Memory B cell (primary cell): ENCODE measurements around the gene ARID3A.

Experiments used
- ATAC-seq: fragments of 150-1000 bp; cut with Tn5 transposase; 2 replicates; pipeline ENCODE4 v1.10.0; 2021; ENCODE audit warnings: low read depth, mild to moderate bottlenecking, moderate library complexity
- DNase-seq, 2 donors: peaks; one replicate each; pipeline ENCODE4 v3.0.0; 2022; ENCODE audit warnings: low spot score in 2 of 2
- H3K27ac Mint-ChIP-seq: one replicate; pipeline ENCODE4 v1.8.0; 2022; ENCODE audit warnings: mild to moderate bottlenecking, moderate library complexity, mixed read lengths
- H3K27me3 Mint-ChIP-seq: one replicate; pipeline ENCODE4 v1.8.0; 2022; ENCODE audit warnings: mixed read lengths
- H3K36me3 Mint-ChIP-seq: one replicate; pipeline ENCODE4 v1.8.0; 2022; ENCODE audit warnings: mild to moderate bottlenecking, mixed read lengths
- H3K4me1 Mint-ChIP-seq: one replicate; pipeline ENCODE4 v1.8.0; 2022; ENCODE audit warnings: mixed read lengths
- H3K4me3 Mint-ChIP-seq: one replicate; pipeline ENCODE4 v1.8.0; 2022; ENCODE audit warnings: mild to moderate bottlenecking, moderate library complexity, mixed read lengths
- H3K9me3 Mint-ChIP-seq: one replicate; pipeline ENCODE4 v1.8.0; 2022; ENCODE audit warnings: mixed read lengths

The ARID3A gene

DNA sequence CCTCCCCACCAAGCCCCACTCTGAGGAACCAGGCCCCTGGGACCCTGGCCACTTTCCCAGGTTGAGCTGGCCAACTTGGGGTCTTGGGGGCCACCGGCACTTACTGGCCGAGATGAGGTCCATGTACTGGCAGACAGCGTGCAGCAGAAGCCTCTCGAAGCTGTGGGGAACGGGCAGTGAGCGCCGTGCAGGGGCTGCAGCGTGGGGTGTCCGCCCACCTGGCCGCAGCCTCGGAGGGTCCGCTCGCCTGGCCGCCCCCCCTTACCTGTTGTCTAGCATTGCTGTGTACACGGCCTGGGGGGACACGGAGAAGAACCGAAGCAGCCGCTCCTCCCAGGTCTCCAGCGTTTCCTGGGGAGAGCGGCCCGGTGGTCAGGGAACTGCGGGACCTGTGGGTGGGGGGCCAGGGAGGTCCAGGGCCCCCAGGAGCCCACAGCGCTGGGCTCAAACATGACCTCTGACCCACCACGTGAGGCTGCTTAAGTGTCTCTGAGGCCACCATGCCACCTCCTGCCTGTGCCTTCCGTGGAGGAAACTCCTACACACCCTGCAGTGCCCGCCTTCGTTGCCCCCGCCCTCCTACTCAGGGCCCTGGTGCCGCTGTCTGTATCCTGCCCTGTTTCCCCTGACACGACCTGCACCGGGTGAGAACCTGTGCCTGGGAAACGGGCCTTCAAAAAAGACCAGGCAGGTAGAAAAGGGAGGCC lies 26.3 kb upstream of the ARID3A start:
- DNase-seq, result no peak
- H3K36me3 Mint-ChIP-seq, result peaks cover 19% of the 10 kb centered on the region
- H3K27me3 Mint-ChIP-seq, result no peaks in the 10 kb centered on the region
- H3K9me3 Mint-ChIP-seq, result no peaks in the 10 kb centered on the region
- H3K4me3 Mint-ChIP-seq, result no peak overlapping the region
- peak overlapping the region; percentile 94 for H3K27ac Mint-ChIP-seq
- peaks cover 10% of the 10 kb centered on the region for H3K4me1 Mint-ChIP-seq
- ATAC-seq, result no peak

DNA sequence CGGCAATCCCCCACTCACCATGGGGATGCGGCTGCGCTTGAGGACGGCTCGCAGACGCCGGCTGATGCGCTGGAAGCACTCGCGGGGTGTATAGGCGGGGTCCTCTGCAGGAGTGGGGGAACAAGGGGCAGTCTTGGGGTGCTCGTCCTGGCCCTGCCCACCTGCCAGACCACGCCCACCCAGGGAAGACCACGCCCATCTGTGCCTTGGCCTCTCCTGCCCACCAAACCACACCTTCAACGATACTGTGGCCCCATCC lies 25.9 kb upstream of the ARID3A start:
- peaks cover 10% of the 10 kb centered on the region for H3K4me1 Mint-ChIP-seq
- H3K4me3 Mint-ChIP-seq, result no peak overlapping the region
- no peaks in the 10 kb centered on the region for H3K9me3 Mint-ChIP-seq
- H3K36me3 Mint-ChIP-seq, result peaks cover 20% of the 10 kb centered on the region
- ATAC-seq (no peak), DNase-seq (no peak)
- peak overlapping the region; percentile 73 for H3K27ac Mint-ChIP-seq
- H3K27me3 Mint-ChIP-seq, result no peaks in the 10 kb centered on the region

DNA sequence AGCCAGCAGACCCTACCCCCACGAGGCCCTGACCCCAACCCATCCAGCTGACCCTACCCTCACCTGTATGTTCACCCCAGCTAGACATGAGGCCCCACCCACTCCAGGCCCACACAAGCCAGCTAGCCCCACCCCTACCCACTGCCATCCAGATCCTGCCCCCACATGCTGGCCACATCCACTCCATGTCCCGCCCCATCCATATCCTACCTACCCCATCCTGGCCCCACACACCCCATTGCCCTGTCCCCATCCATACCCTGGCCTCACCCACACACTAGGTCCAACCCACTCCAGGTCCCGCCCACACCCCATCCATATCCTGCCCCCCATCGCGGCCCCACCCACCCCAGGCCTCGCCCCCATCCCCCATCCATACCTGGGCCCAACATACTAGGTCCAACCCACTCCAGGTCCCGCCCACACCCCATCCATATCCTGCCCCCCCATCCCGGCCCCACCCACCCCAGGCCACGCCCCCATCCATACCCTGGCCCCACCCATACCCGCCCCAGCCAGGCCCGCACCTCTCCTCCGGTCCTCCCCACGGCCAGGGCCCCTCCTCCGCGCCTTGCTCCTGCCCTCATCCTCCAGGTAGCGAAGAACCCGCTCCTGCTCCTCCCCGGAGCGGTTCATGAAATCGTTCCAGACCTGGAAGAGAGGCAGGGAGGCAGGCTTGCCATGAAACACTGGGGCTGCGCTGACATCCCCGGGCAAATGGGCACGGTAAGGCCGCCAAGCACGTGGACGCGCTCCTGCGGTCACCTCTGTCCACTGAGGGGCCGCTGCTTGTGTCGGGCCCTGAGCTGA lies 25.3 kb upstream of the ARID3A start:
- ATAC-seq (peak; percentile 28), DNase-seq (no peak)
- Mint-ChIP-seq H3K4me1 (peaks cover 10% of the 10 kb centered on the region), H3K9me3 (no peaks in the 10 kb centered on the region), H3K27ac (peak overlapping the region; percentile 73), H3K4me3 (no peak overlapping the region), H3K27me3 (no peaks in the 10 kb centered on the region), H3K36me3 (peaks cover 20% of the 10 kb centered on the region)

DNA sequence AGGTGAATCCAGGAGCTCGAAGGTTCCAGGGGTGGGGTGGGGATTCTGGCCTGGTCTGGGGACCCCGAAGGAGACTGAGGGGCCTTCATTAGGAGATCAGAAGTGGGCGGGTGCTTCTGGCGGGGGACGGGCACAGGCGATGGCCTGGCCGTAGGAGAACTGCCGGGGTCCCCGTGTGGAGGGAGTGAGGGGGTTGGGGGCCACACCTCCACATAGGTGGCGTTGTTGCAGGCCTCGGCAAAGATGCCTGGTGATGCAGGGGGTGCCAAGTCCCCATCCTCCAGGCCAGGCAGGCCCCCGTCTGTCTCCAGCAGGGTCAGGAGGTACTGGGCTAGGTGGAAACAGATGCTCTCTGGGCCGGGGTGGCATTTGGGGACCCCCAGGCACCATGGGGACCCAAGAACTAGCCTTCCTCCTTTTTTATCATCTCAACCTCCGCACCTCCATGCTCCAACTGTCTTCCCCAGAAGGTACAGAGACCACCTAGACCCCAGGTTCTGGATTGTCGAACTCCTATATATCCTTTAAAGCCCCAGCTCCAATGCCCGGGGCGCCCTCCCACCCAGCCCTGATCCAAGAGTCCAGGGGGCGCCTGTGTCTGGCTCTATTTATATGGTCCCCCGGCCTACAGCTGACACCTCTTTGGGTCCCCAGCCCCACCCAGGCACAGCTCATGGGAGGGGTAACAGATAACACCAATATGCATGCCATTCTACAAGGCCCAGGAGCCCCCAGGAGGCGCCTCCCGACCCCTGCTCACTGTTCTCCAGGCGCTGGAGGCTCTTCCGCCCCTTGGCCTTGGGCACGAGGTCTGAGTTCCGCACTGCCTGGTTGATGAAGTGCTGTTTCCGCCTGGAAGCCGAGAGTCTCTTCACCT lies 24.4 kb upstream of the ARID3A start:
- Mint-ChIP-seq H3K4me1 (peaks cover 10% of the 10 kb centered on the region), H3K27me3 (no peaks in the 10 kb centered on the region), H3K27ac (no peak overlapping the region), H3K4me3 (no peak overlapping the region), H3K9me3 (no peaks in the 10 kb centered on the region), H3K36me3 (peaks cover 18% of the 10 kb centered on the region)
- DNase-seq (no peak), ATAC-seq (no peak)

DNA sequence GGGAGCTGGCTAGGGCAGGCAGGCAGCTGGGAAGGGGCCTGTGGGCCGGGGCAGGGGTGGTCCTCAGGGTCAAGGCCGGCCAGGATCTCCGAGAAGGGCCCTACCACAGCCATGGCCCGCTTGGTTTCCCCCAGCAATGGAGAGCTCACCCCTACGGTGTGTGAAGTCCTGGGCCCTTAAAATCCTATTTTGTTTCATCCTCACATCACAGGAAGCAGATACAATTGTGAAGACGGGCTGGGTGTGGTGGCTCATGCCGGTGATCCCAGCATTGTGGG lies 23.8 kb upstream of the ARID3A start:
- ATAC-seq (no peak), DNase-seq (no peak)
- Mint-ChIP-seq H3K36me3 (peaks cover 16% of the 10 kb centered on the region), H3K4me1 (peaks cover 13% of the 10 kb centered on the region), H3K27me3 (no peaks in the 10 kb centered on the region), H3K27ac (no peak overlapping the region), H3K9me3 (no peaks in the 10 kb centered on the region), H3K4me3 (no peak overlapping the region)

DNA sequence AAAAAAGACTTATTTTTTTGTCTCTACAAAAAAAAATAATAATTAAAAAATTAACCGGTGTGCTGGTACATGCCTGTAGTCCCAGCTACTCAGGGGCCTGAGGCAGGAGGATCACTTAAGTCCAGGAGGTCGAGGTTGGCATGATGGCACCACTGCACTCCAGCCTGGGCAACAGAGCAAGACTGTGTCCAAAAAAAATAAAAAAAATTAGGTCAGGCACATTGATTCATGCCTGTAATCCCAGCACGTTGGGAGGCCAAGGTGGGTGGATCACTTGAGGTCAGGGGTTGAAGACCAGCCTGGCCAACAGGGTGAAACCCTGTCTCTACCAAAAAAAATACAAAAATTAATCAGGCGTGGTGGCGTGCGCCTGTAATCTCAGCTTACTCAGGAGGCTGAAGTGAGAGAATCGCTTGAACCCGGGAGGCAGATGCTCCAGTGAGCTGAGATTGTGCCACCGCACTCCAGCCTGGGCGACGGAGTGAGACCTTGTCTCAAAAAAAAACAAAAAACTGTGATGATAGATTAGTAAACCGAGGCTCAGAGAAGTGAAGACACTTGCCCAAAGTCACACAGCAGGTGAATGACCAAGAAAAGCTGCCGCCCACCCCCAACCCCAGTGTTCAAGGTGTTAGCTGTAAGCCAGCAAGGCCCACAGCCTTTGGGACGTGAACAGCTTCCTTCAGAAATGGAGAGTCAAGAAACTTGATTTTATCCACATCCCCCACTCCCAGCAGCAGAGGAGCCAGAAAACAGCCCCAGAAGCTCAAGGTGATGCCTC lies 23.2 kb upstream of the ARID3A start:
- H3K4me3 Mint-ChIP-seq, result no peak overlapping the region
- ATAC-seq, result no peak
- H3K9me3 Mint-ChIP-seq, result no peaks in the 10 kb centered on the region
- no peaks in the 10 kb centered on the region for H3K27me3 Mint-ChIP-seq
- no peak for DNase-seq
- peaks cover 16% of the 10 kb centered on the region for H3K36me3 Mint-ChIP-seq
- H3K4me1 Mint-ChIP-seq, result peaks cover 19% of the 10 kb centered on the region
- no peak overlapping the region for H3K27ac Mint-ChIP-seq

DNA sequence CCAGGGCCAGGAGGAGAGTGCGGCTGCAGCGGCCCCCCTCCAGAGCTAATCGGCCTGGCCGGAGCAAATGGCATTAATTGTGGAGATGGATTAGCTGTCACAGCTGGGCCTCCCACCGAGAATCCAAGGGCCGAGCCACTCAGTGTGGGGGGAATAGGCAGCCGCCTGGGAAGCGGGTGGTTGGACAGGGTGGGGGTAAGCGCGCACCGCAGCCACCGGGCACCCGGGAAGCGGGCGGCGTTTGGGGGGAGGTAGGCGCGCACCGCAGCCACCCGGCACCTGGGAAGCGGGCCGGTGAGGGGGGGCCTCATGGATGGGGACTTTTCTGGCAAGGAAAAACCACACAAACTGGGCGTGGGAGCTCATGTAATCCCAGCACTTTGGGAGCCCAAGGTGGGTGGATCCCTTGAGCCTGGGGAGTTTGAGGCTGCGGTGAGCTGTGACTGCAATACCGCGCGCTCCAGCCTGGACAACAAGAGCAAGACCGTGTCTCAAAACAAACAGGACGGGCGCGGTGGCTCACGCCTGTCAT lies 22.5 kb upstream of the ARID3A start:
- peaks cover 16% of the 10 kb centered on the region for H3K36me3 Mint-ChIP-seq
- H3K9me3 Mint-ChIP-seq, result no peaks in the 10 kb centered on the region
- H3K27ac Mint-ChIP-seq, result no peak overlapping the region
- no peak for ATAC-seq
- DNase-seq, result no peak
- H3K27me3 Mint-ChIP-seq, result no peaks in the 10 kb centered on the region
- no peak overlapping the region for H3K4me3 Mint-ChIP-seq
- H3K4me1 Mint-ChIP-seq, result peaks cover 19% of the 10 kb centered on the region

DNA sequence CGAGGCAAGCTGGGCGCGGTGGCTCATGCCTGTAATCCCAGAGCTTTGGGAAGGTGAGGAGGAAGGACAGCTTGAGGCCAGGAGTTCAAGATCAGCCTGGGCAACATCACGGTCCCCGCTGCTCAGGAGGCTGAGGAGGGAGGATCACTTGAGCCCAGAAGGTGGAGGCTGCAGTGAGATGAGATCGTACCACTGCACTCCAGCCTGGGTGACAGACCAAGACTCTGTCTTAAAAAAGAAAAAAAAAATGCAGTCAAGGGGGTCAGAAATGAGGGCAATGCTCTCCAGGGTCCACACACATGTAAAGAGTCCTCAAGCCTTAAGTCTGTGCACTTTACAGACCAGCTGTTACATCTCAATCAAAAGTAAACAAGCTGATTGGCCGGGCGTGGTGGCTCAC lies 21.3 kb upstream of the ARID3A start:
- DNase-seq (no peak), ATAC-seq (no peak)
- peak overlapping the region; percentile 100 for H3K27ac Mint-ChIP-seq
- H3K4me1 Mint-ChIP-seq, result peaks cover 21% of the 10 kb centered on the region
- peaks cover 15% of the 10 kb centered on the region for H3K36me3 Mint-ChIP-seq
- no peaks in the 10 kb centered on the region for H3K27me3 Mint-ChIP-seq
- H3K9me3 Mint-ChIP-seq, result no peaks in the 10 kb centered on the region
- no peak overlapping the region for H3K4me3 Mint-ChIP-seq

DNA sequence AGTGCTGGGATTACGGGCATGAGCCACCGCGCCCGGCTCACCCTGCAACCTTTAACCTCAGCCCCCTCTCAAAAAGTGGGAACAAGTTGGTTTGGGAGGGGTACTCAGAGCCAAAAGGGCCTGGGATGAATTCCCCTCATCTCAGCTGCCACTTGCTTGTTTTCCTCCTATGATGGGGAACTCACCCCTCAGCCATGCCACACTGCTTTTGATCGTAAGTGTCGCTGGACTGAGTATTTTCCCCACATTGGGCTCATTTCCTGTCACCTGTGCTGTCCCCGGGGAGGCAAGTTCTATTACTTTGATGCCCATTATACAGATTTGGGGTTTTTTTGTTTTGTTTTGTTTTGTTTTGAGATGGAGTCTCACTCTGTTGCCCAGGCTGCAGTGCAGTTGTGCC lies 19.4 kb upstream of the ARID3A start:
- Mint-ChIP-seq H3K4me1 (peaks cover 19% of the 10 kb centered on the region), H3K4me3 (peak overlapping the region; percentile 82)

DNA sequence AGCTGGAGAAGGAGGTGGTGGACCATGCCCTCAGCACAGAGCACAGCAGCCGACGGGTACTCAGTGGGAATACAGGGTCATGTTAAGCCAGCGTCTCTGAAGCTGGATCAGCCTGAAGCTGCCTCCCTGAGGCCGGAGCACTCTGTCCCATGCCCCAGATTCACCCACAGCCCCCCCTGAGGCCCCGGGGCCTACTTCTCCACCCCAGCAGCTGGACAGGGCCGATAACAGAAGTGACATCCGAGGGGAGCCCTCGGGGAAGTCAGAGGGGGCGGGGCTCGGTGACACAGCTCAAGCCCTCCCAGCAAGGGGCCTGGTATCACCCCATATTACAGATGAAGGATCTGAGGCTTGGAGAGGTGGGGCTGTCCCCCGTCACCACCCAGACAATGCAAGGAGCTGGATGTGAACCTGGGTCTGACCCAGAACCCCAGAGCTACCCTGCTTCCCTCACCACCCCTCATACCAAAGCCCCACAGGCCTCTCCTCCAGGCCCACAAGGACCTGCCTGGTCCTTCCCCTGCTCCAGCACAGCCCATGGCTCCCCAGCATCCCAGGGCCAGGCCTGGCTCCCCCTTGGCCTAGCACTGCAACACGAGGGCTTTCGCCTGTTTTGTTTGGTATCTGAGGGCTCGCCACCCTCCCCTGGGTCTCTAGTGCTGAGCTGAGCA lies 18.5 kb upstream of the ARID3A start:
- peak; percentile 69 to 74 for DNase-seq
- peaks cover 15% of the 10 kb centered on the region for H3K36me3 Mint-ChIP-seq
- H3K9me3 Mint-ChIP-seq, result no peaks in the 10 kb centered on the region
- ATAC-seq, result peak; percentile 42
- peak overlapping the region; percentile 82 for H3K4me3 Mint-ChIP-seq
- H3K27ac Mint-ChIP-seq, result peak overlapping the region; percentile 100
- H3K4me1 Mint-ChIP-seq, result peaks cover 19% of the 10 kb centered on the region
- H3K27me3 Mint-ChIP-seq, result no peaks in the 10 kb centered on the region

More for the DNA sequence above, 19.4 kb upstream of the ARID3A start:
- H3K27me3 Mint-ChIP-seq, result no peaks in the 10 kb centered on the region
- DNase-seq (peak in 1 of 2 donors; percentile 52), ATAC-seq (peak; percentile 21)
- H3K27ac Mint-ChIP-seq, result peak overlapping the region; percentile 100
- H3K9me3 Mint-ChIP-seq, result no peaks in the 10 kb centered on the region
- H3K36me3 Mint-ChIP-seq, result peaks cover 15% of the 10 kb centered on the region

DNA sequence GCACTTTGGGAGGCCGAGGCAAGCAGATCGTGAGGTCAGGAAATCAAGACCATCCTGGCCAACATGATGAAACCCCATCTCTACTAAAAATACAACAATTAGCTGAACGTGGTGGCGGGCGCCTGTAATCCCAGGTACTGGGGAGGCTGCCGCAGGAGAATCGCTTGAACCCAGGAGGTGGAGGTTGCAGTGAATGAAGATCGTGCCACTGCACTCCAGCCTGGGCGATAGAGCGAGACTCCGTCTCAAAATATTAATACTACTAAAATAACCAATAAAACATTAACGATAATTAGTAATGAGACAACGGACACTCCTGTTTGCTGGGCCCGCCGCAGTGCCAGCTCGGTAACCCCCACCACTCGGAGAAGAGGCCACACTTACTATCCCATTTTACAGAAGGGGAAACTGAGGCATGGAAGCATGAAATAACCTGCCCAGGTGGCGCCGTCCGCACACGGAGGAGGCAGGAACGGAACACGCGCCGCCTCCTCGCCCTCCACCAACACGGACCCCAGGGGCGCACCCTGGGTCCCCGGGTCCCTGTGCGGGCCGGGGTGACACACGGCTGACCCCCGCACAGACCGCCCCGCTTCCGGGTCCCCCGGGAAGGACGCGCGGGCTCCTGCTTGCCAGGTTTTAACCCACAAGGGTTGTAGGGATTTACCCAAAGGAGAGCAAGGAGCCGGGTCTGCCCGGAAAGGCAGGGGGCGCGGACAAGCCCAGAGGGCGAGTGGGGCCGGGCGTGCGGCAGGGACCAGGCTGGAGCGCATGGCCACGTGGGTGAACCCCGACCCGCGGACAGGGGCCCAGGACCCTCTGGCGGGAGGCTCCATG lies 14.4 kb upstream of the ARID3A start:
- Mint-ChIP-seq H3K36me3 (peaks cover 9% of the 10 kb centered on the region), H3K4me3 (peak overlapping the region; percentile 70), H3K4me1 (peaks cover 24% of the 10 kb centered on the region), H3K27ac (peak overlapping the region; percentile 94), H3K27me3 (no peaks in the 10 kb centered on the region), H3K9me3 (no peaks in the 10 kb centered on the region)
- ATAC-seq (no peak), DNase-seq (peak in 1 of 2 donors; percentile 49)

DNA sequence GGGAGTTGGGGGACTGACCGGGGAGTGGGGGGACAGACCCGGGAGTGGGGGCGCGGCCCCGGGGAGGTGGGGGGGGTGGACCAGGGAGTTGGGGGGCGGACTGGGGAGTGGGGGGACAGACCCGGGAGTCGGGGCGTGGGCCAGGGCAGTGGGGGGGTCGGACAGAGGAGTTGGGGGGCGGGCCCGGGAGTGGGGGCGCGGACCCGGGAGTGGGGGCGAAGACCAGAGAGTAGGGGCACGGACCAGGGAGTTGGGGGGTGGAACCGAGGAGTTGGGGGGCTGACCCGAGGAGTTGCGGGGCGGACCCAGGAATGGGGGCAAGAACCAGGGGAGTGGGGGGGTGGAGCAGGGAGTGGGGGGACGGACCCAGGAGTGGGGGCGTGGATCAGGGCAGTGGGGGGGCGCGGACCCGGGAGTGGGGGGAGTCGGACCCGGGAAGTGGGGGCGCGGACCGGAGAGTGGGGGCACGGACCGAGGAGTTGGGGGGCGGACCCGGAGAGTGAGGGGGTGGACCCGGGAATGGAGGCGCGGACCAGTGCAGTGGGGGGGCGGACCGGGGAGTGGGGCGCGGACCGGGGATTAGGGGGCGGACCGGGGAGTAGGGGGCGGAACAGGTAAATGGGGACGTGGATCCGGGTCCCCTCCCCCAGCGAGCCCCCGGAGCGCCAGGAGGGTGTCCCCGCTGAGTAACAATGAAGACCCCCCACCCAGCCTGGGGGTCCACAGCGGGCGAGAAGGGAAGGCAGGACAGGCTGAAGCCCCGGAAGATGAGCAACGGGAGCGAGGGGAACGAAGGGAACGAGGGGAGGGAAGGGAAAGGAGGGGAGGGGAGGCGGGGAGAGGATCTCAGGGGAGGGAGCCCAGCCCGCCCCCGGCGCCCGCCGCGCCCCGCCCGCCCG lies 13.4 kb upstream of the ARID3A start:
- Mint-ChIP-seq H3K4me1 (peaks cover 18% of the 10 kb centered on the region), H3K9me3 (no peaks in the 10 kb centered on the region), H3K4me3 (peak overlapping the region; percentile 97), H3K36me3 (peaks cover 6% of the 10 kb centered on the region), H3K27me3 (no peaks in the 10 kb centered on the region), H3K27ac (peak overlapping the region; percentile 94)
- peak; percentile 53 to 78 for DNase-seq
- ATAC-seq, result peak; percentile 7
